Bone marrow (tissue), 2 donors: ENCODE data around the gene BCAS1.
"Not testable (repeated sequence)": the region's sequence is repeated elsewhere in the genome, so short reads cannot be mapped to it uniquely, and the experiment has no call there.

Source experiments
- DNase-seq, 2 donors: peaks; one replicate each; lab custom pipeline; 2025; lab: John Stamatoyannopoulos, UW

The BCAS1 gene

DNA sequence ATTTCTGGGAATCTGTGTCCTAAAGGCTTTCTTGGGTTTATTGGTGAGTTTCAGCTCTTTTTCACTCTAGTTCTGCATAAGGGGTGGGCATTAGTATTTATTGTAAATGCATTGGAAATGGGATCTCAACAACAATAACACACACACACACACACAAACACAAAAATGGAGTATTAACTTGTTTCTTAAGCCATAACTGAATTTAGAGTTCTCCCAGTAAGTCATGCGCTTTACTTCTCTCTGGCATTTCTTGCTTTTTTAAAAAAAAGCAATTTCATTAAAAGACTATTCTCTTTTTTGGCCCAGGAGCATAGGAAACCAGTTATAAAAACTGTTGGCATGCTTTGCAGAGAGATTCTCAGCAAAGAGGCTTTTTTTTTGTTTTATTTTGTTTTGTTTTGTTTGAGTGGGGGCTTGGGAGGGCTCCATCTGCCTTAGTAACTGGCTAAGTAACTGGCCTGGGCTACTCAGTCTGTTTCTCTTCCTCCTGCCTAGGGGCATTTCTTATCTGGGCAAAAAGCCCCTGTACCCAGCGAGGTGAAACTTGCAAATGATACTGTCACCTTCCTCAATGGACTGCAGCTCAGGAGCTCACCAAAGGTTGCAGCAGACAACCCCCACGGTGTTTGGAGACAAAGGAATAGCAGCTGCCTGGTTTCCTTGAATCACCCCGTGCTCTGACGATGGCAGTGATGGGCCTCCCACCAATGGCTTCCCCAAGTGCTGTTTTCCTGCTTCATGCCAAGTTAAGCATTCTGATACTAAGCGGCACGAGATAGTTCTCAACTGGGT is 128.5 kb downstream of the BCAS1 start:
- DNase-seq = no peak

DNA sequence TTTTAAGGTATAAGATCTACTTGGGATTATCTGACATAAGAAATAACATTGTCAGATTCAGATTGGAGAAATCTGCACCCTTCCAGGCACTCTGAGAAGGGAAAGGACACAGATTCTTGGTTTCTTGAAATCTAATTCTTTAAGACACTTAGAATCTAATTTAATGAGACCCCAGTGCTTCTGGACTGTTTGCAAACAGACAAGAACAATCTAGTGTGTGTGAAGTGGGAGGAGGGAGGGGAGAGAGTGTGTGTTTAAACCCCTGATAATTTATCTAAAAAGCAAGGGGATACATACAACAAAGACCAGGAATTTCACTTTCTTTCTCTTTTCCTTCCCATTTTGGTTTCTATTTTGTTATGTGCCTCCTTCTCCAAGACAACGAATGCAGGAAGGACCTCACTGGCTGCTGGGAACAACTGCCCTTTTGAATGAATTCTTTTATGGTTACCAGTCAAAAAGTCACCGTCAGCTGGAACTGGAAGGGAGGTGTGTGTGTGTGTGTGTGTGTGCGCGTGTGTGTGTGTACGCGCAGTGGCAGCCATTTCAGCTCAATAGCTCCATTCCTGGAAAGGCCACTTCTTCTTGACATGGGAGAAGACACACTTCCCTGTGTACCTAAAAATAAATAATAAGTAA is 129.4 kb downstream of the BCAS1 start:
- DNase-seq = peak in 1 of 2 donors; percentile 24

DNA sequence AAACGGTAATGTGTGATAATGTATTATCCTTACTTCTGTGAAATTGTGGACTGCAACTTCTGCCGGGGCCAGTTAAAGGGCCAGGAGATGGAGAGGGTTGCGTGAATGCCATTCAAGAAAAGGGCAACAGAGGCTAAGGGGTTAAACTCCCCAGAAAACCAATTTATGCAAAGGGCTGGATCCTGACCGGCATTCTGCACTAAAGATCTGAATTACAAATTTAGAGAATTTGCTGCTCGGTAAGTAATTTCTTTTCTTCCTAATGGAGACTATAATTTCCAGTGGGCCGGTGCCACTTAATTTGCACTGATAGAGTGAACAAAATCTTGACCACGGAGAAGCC is 130.1 kb downstream of the BCAS1 start:
- no peak for DNase-seq

DNA sequence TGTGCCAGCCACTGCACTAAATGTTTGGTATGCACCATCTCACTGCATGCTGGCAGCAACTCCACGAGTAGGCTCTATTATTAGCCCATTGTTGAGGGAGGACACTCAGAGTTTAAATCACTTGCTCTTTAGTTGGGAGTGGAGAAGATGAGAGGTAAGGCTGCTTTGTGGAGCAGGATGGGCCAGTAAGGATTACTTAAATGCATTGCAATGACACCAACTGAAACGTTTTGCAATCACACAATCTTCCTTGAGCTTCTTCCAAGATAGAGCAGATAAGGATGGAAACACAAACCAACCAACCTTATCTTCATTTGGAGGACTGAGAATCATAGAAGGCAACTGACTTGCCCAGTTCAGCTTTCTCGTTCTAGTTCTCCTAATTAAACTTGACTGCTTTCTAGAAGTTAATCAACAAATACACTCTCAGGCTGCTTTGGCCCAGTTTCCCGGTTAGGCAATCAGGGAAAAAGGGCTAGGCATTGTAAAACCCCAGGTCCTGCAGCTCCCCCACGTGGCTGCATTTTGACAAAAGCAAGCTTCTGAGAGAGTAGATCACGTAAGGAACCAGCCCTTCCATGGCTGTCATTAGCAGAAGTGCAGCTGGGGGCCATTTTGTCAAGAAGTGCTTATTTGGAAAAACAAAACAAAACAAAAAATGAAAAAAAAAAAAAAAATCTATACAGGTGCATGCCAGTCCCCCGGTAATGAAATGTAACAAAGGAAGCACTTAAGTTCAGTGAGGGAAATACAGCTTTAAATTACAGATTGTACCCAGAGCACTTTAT is 130.6 kb downstream of the BCAS1 start:
- peak; percentile 46 to 88 for DNase-seq

DNA sequence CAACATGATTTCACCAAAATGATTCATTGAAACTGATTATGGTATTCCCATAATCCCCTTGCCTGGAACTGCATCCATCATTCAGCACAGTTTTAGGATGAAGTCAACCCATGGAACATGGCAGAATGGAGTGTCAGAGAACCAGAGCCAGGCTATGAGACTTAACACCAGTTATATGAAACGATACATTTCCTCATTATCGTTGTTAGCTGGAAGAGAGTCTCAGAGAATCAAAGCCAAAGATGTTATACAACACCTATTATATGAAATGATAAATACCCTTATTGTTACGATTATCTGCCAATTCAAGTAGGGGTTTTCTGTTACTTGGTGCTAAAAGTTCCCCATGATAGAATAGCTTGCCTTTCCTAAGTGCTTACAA is 131.2 kb downstream of the BCAS1 start:
- no peak for DNase-seq

DNA sequence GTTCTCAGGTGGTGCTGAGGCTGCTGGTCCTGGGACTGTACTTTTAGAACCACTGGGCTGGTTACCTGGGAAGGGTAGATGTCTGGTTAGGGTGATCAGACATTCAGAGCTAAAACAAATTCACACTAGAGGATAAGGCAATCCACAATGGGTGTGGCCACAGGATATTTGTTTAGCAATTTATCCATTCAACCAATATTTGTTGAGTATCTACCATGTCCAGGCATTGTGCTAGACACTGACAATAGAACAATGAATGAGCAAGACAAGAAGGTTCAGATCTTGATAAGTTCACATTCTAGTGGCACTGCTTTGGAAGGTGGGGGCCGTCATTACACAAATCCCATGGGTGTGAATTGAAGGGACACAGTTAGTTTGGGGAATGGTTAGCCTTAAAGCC is 131.7 kb downstream of the BCAS1 start:
- DNase-seq = no peak

DNA sequence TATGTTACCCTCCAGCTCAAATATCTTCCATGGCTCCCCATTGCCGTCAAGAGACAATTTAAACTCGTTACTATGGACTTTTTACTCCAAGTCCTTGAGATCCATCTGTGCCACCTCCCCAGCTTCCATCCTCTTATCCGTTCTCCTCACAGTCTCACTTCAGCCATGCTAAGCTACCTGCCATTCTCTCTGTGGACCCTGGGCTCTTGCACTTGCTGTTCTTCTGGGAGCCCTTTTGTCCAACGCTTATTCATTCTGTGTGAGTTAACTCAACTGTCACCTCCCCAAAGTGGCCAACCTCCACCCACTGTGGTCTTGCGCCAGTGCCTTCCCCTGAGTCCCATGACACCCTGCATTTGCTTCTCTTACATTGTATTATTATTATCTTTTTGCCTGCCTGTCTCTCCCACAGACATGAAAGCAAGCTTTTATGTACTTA is 132.4 kb downstream of the BCAS1 start:
- DNase-seq = no peak

DNA sequence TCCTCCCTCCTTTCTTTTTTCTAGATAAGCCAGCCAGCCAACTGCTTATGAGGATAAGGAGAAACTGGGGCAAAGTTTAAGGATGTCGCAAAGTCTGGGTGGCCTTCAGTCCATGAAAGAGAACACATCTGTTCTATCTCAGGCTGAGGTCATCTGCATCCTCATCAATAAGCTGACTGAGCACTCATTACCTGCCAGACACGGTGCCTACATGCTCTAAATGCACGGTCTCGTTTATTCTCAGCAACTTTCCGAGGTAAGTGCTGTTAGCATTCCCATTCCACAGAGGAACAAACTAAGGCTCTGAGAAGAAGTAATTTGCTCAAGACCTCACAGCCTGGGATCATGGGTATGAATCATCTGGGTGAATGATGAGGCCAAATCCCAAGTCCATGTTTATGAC is 133.1 kb downstream of the BCAS1 start:
- no peak for DNase-seq

DNA sequence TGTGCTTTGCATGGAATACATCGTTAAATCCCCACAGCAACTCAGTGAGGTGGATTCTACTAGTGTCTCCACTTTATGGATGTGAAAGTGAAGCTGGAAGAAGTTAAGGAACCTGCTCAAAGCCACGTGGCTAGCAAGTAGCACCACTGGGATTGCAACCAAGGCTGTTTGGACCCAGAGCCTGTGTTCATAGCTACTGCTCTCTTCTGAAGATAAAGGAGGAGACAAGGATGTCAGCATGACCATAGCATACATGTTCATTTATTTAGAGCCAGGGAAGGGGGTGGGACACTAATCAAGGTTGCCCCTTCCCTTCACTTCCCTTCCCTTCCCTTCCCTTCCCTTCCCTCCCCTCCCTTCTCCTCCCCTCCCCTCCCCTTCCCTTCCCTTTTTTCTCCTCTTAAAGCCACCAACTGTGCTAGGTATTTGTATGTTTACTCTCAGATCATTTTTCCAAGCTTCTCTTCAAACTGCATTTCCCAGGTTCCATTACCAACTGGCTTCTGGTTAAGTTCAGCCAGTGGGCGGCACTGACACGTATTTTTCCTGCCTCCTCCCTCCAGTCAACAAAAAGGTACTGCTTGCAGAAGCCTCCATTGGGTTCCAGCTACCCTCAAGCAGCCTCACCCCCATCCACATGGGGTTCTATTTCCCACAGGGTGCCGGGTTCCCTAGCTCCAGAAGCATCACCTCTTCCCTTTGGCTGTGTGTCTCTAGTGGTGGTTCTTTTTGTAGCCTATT is 134.9 kb downstream of the BCAS1 start:
- no peak for DNase-seq

DNA sequence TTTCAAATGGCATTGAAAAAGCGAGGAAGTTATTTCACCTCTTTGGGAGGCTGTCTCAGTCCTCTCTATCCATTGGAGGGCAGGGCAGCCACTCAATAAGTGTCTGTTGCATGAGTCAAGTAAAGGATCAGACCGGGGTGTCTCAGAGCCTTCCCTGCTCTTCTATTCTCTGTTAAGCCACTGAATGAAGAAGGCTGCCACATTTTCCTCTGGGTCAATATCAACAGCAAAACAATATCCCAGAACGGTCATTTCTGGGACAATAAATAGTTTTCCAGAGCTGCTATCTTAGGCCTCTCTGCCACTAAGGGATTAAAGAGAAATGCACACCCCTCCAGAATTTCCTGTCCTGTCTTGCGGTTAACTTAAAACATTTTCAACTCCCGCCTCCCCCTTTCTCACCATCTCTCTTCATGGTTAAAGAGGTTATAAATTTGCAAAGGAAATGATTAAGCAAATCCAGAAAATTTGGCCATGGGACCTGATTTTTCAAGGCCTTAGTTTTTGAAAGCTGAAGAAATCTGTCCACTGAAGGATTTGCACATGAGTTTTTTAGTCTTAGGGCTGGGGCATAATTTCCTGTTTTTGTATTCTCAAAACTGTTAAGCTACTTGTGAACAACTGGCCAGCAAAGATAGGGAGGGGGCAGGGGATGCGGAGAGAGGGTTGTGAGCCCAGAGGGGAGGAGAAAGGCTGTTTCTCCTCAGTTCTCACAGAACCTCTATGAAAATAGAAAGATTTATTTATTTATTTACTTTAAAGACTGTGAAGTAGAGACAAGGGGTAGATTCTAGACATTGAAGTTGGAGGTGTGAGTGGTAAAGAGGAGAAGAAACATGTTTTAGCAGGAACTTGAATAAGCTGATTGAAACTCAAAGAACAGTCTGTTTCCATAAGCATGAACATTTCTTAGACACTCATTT is 135.7 kb downstream of the BCAS1 start:
- peak in 1 of 2 donors; percentile 64 for DNase-seq

DNA sequence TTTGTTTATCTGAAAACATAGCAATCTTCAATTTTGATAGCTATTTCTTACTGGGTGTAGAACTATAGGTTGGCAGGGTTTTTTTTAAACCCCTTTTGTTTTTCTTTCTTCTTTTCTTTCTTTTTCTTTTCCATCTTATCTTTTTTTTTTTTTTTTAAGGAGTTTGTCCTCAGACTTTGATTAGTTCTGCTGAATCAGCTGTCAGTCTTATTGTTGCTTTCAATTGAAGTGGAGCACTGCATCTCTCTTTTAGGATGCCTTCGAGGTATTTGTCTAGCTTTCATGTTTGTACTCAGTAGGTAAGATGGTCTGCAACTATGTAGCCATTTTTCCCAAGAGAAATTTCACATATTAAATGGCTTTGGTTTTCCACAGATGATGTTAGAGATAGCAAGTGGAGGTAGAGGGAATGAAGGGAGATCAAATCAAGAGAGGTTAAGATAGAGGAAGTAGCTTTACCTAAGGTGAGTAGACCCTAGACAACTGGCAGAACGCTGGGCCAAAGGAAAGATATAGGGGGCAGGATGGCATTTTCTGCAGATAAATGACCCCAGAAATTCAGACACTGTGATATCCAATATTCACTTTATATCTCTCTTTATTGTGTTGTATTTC is 137.1 kb downstream of the BCAS1 start:
- no peak for DNase-seq

DNA sequence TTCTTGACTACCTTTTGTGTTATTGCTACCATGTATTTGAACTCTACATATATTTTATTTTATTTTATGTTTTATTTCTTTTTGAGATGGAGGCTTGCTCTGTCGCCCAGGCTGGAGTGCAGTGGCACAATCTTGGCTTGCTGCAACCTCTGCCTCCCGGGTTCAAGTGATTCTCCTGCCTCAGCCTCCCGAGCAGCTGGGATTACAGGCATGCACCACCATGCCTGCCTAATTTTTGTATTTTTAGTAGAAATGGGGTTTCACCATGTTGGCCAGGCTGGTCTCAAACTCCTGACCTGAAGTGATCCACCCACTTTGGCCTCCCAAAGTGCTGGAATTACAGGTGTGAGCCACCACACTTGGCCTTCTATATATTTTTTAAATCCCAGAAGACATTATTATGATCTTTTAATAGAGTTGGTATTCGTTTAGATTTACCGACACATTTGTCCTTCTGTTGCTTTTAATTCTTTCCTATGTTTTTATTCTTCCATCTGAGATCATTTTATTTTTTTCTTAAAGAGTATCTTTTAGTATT is 137.7 kb downstream of the BCAS1 start:
- not testable (repeated sequence) for DNase-seq

DNA sequence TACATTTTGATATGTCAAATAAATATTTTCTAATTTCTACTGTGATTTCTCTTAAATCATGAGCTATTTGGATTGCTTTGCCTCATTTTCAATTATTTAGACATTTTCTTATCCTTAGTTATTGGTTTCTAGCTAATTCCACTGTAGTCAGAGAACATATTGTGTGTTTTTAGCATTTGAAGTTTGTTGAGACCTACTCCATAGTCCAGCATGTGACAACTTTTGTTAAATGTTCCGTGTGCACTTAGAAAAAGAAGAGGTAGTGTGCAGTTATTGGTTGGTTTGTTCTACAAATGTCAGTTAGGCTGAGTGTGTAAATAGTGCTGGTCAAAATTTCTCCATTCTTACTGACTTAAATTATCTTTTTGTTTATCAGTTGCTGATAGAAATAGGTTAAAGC is 138.8 kb downstream of the BCAS1 start:
- no peak for DNase-seq

DNA sequence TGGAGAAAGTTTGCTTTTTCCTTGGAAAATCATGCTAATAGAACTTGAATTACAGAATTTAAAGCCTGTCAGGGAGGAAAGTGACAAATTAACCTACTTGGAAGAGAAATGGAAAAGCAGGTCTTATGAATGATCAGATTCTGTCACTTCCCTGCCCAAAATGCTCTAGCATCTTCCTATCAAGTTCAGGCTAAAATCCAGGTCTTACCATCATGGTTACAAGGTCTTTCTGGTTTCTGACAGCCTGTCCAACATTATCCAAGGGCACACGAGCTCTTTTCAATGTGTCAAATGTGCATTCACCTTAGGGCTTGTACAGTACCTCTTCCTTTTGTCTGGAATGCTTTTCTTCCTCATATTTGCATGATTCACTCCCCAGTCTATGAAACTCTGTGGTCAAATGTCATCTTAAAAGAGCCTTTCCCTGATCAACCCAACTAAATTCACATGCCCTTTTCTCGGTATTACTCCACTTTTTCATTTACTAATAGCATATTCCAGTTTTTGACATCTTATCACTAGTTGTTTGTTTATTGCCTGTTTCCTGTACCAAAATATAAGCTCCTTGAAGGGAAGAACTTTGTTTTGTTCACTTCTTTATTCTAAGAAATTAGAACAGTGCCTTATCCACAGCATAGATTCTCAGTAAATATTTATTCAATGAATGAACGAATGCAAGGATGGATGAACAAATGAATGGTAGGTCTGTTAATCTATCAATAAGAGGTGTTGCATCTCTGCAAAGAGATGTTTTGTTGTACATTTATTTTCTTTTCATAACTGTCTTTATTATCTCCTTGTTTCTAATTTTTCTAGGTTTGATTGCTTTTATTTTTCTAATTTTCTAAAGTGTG is 139.5 kb downstream of the BCAS1 start:
- no peak for DNase-seq

DNA sequence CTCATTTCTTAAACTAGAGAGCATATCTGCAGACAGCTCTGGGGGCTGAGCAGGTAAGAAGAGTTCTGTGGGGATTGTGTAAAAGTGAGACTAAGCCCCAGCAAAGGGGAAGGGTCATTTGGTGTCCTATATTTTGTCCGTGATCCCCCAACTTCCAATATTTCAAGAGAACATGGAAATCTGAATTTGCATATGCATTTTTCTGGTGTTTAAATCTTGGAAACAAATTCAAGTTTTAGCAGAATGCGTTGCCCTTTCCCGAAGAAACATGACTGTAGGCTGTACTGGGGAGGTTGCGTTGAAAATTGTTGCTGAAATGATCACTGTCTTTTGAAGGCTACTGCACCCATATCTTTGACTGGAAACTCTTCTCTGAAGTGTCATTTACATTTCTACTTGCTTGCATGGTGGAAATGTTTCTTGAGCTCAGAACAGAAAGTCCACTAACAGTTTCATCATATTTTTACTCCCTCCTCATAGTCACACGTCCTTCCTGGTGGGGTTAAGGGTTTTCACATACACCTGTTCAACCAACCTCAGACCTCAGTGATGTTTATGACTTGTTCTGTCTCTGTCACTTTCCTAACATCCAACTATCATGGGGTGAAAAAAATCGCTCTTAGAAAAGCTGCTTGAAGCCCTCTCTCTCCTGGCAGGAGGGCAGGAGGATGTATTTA is 140.3 kb downstream of the BCAS1 start:
- DNase-seq = no peak

DNA sequence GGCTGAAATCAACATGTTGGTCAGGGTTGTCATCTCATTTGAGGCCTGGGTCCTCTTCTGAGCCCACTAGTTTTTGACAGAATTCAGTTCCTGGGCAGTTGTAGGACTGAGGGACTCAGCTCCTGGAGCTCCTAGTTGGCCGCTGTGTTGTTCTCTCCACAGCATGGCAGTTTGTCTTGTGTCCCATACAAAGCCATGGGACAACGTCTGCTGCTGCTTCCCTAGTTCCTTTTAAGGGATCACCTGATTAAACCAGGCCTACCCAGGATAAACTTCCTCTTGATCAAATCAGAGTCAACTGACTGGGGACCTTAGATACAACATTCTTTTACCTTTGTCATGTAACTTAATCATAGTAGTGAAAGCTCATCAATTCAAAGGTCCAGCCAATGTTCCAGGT is 141.0 kb downstream of the BCAS1 start:
- DNase-seq = no peak

DNA sequence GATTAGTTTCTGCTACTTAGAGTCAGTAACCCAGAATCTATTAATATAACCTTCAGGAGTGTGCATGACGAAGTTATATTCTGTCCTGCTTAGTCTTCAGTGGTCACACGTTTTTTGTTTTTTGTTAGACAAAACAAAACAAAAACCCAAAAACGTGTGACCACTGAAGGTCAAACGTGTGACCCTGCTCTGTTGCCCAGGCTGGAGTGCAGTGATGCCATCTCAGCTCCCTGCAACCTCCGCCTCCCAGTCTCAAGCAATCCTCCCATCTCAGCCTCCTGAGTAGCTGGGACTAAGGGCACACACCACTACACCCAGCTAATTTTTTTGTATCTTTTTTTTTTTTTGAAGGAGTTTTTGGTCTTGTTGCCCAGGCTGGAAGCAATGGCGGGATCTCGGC is 142.4 kb downstream of the BCAS1 start:
- DNase-seq = no peak

DNA sequence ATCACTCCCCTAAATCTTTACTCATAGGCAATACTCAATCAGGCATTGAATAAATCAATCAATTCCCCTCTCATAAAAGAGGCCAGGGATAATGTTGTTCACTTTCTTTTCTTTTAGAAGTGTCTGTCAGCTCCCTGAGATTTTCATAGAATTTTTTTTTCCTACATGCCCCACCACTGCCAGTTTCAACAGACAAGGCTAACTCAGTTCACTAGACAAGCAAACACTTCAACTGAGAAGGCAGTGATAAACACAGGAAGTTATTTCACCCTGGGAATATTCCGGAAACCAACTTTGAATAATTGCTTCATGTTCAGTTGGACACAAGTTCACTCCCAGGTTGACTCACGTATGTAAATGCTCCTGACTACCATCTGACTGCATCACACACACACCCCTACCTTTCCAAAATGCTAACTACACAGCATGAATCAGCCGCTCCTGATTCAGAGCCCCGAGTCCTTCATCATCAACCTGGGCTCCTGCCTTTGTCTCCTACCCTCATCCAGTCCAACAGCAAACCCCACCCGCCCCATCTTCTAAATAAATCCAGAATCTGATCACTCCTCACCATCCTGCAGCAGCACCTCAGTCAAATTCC is 143.9 kb downstream of the BCAS1 start:
- peak; percentile 17 to 61 for DNase-seq
